Stomach smooth muscle (tissue), 2 donors: ENCODE results near the gene ARL5C.
A peak's percentile ranks its signal among the peaks of the same experiment; 100 is the strongest.

Source experiments
- H3K27ac ChIP-seq: one replicate; pipeline ENCODE4 v1.7.0; 2013; ENCODE audit warnings: mild to moderate bottlenecking, low read length, inconsistent platforms
- H3K27me3 ChIP-seq, 2 donors: one replicate each; pipeline ENCODE4 v1.7.0; 2013; ENCODE audit warnings: low read length in 2 of 2; ENCODE audit not compliant: insufficient read depth in 2 of 2, control insufficient read depth in 1 of 2
- H3K36me3 ChIP-seq, 2 donors: one replicate each; pipeline ENCODE4 v1.7.0; 2013; ENCODE audit warnings: low read length in 2 of 2; ENCODE audit not compliant: control insufficient read depth in 2 of 2, insufficient read depth in 2 of 2
- H3K4me1 ChIP-seq: one replicate; pipeline ENCODE4 v1.7.0; 2013; ENCODE audit warnings: low read length; ENCODE audit not compliant: control insufficient read depth, insufficient read depth
- H3K4me3 ChIP-seq, 2 donors: one replicate each; pipeline ENCODE4 v1.7.0; 2013; ENCODE audit warnings: low read length in 2 of 2
- H3K9ac ChIP-seq, 2 donors: one replicate each; pipeline ENCODE4 v1.7.0; 2013; ENCODE audit warnings: low read length in 2 of 2, mild to moderate bottlenecking in 1 of 2
- H3K9me3 ChIP-seq, 2 donors: one replicate each; pipeline ENCODE4 v1.7.0; 2013; ENCODE audit warnings: low read length in 2 of 2; ENCODE audit not compliant: control insufficient read depth in 2 of 2
- donor health status: healthy.
- donor health status: Pancreatic carcinoma.

Gene ARL5C, protein sequence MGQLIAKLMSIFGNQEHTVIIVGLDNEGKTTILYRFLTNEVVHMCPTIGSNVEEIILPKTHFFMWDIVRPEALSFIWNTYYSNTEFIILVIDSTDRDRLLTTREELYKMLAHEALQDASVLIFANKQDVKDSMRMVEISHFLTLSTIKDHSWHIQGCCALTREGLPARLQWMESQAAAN

GRCh38 chr17:39165841-39166349 is at the start of gene ARL5C:
Gene ARL5C, minus strand, starts transcription at chr17:39166161. Its CDS starts 401 bp downstream, at chr17:39165760.
- Histone ChIP-seq H3K4me3 (peak within 1 kb of the TSS; percentile 83 to 88), H3K27ac (no peak within 1 kb of the TSS), H3K9ac (peak within 1 kb of the TSS; percentile 62 to 80)

DNA sequence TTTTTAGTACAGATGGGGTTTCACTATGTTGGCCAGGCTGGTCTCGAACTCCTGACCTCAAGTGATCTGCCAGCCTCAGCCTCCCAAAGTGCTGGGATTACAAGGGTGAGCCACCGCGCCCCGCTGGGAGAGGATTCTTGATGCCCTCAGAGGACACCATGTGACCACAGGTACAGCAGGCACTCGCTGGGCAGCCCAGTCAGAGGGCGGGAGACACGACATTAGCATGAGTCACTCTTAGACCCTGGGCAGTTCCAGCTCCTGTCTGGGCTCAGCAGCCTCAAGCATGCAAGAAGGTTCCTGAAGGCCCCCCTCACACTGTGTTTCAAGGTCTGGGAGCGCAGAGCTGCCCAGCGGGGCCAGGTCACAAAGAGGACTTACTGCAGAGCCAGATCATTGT is 47.9 kb upstream of the ARL5C start:
- Histone ChIP-seq H3K4me3 (no peak overlapping the region), H3K36me3 (no peaks in the 10 kb centered on the region), H3K27me3 (peaks cover 3% of the 10 kb centered on the region in 2 donors), H3K4me1 (peaks cover 17% of the 10 kb centered on the region), H3K9ac (no peak overlapping the region), H3K27ac (no peak overlapping the region), H3K9me3 (no peaks in the 10 kb centered on the region)

More at GRCh38 chr17:39165841-39166349, at the start of gene ARL5C:
- Histone ChIP-seq H3K9me3 (no peaks in the 10 kb centered on the region), H3K36me3 (no peaks in the 10 kb centered on the region), H3K27me3 (no peaks in the 10 kb centered on the region), H3K4me1 (peaks cover 18% of the 10 kb centered on the region)

DNA sequence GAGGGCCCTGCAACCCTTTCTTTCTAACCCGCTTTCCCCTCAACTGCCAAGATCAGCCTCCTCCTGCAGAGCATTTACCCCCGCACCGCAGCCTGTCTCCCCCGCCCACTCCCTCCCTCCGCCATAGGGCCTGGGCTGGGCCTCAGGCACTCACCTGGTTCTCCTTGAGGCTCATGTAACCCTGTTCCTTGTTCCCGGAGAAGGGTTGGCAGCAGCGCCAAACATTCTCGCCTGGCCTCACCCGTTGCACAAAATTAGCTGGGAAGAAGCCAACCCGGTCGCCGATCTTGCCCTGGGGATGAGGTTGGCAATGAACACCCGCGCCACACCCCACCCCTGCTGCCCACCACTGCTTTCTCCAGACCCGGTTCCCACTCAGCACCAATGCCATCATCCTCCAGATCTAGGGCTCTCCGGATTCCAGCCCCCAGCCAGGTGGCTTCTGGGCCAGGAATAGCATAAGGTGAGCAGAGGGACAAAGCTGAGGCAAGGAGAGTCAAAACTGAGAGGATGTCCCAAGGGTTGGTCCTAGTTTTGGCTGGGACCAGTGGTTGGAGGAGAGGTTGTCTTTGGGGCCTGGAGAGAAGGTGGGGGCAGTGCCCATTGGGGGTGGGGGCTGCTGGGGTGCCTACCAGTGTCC is 47.0 kb upstream of the ARL5C start:
- Histone ChIP-seq H3K4me3 (no peak overlapping the region), H3K9me3 (no peaks in the 10 kb centered on the region), H3K4me1 (peaks cover 22% of the 10 kb centered on the region), H3K27me3 (peaks cover 3% of the 10 kb centered on the region in 2 donors), H3K9ac (no peak overlapping the region), H3K27ac (no peak overlapping the region), H3K36me3 (no peaks in the 10 kb centered on the region)

GRCh38 chr17:39212195-39212810 is 46.3 kb upstream of the ARL5C start:
- Histone ChIP-seq H3K27ac (no peak overlapping the region), H3K27me3 (peaks cover 3% of the 10 kb centered on the region in 2 donors), H3K4me1 (peaks cover 22% of the 10 kb centered on the region), H3K36me3 (no peaks in the 10 kb centered on the region), H3K9me3 (no peaks in the 10 kb centered on the region), H3K9ac (no peak overlapping the region), H3K4me3 (no peak overlapping the region)

GRCh38 chr17:39210093-39210434 is 44.1 kb upstream of the ARL5C start:
- Histone ChIP-seq H3K4me3 (peak overlapping the region; percentile 49 to 72), H3K9me3 (no peaks in the 10 kb centered on the region), H3K4me1 (peaks cover 22% of the 10 kb centered on the region), H3K27me3 (peaks cover 0 to 3% of the 10 kb centered on the region in 2 donors), H3K36me3 (peaks cover under 1 to 1% of the 10 kb centered on the region in 2 donors), H3K27ac (no peak overlapping the region), H3K9ac (peak overlapping the region; percentile 39 to 58)

GRCh38 chr17:39209317-39210092 is 43.5 kb upstream of the ARL5C start:
- Histone ChIP-seq H3K9ac (peak overlapping the region; percentile 39 to 58), H3K27me3 (no peaks in the 10 kb centered on the region), H3K36me3 (peaks cover 3 to 4% of the 10 kb centered on the region in 2 donors), H3K4me1 (peaks cover 22% of the 10 kb centered on the region), H3K4me3 (peak overlapping the region; percentile 59 to 72), H3K9me3 (no peaks in the 10 kb centered on the region), H3K27ac (no peak overlapping the region)

DNA sequence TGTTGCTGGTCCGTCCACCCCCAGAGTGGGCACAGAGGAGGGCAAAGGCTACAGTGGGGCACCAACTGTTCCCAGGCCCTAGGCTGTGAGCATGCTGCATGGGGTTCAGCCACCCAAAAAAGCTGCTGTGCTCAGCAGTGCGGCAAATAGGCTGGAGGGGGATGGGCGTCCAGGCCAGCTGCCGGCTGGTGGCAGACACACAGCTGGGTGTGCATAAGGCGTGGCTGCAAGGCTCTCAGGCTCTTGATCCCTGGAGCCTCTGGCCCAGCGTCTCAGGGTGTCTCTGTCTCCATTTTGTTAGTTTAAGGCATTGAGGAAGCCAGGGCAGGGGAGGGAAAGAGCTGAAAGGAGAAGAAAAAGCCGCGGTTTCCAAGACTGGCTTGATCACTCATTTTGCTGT is 42.9 kb upstream of the ARL5C start:
- peak overlapping the region; percentile 59 to 72 for H3K4me3 ChIP-seq

DNA sequence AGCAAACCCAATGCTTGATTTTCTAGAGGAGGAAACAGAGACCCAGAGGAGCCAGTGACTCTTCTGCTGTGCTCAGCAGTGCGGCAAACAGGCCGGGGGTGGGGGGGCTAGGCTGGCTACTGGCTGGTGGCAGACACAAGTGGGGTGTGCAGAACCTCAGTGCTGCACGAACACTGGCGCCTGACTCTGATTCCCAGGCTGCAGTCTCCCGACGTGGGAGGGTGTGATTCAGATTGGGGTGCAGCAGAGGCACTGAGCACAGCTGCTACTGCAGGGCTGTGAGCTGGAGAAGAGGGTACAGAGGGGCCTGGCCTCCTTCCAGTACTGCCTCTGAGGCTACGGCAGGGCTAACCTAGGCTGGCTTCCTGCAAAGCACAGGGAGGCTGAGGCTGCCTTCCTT is 42.2 kb upstream of the ARL5C start:
- H3K27ac ChIP-seq, result no peak overlapping the region
- H3K4me3 ChIP-seq, result no peak overlapping the region
- H3K36me3 ChIP-seq, result peaks cover 15 to 17% of the 10 kb centered on the region in 2 donors
- no peak overlapping the region for H3K9ac ChIP-seq
- H3K9me3 ChIP-seq, result no peaks in the 10 kb centered on the region
- H3K27me3 ChIP-seq, result no peaks in the 10 kb centered on the region
- peaks cover 22% of the 10 kb centered on the region for H3K4me1 ChIP-seq

More for the DNA sequence above, 42.9 kb upstream of the ARL5C start:
- Histone ChIP-seq H3K9ac (no peak overlapping the region), H3K4me1 (peaks cover 22% of the 10 kb centered on the region), H3K36me3 (peaks cover 9 to 10% of the 10 kb centered on the region in 2 donors), H3K27ac (no peak overlapping the region), H3K27me3 (no peaks in the 10 kb centered on the region), H3K9me3 (no peaks in the 10 kb centered on the region)

GRCh38 chr17:39205112-39205526 is 39.2 kb upstream of the ARL5C start:
- Histone ChIP-seq H3K4me3 (no peak overlapping the region), H3K27ac (no peak overlapping the region), H3K27me3 (no peaks in the 10 kb centered on the region), H3K4me1 (peaks cover 37% of the 10 kb centered on the region), H3K36me3 (peaks cover 30 to 31% of the 10 kb centered on the region in 2 donors), H3K9ac (no peak overlapping the region), H3K9me3 (no peaks in the 10 kb centered on the region)

DNA sequence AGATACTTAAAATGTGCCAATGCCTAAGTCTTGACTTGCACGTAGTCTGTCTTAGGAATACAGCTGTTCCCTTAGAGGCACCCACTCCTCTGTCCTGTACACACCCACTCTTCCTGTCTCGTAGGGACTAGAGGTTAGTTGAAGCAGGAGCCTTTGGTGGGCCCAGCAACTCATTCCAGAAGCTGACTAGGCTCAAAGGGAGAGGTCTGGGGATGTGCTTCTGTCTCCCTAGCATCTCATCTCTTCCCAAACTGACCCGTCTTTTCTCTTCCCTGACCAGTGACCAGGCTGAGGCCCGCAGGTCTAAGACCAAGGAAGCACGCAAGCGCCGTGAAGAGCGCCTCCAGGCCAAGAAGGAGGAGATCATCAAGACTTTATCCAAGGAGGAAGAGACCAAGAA is 38.3 kb upstream of the ARL5C start:
- Histone ChIP-seq H3K4me3 (no peak overlapping the region), H3K27ac (no peak overlapping the region), H3K9ac (no peak overlapping the region), H3K36me3 (peaks cover 30 to 31% of the 10 kb centered on the region in 2 donors), H3K9me3 (no peaks in the 10 kb centered on the region), H3K27me3 (no peaks in the 10 kb centered on the region), H3K4me1 (peaks cover 28% of the 10 kb centered on the region)
